B cell (primary cell): ENCODE data around the gene CDH2. TPM values are rescaled to one million over a fixed set of nuclear protein-coding genes. Genes with fewer than 3 reads are reported as not detected.

Source experiments
- ATAC-seq: fragments of 200-7000 bp; cut with Tn5 transposase; one replicate; pipeline ENCODE4 v1.10.0; 2021; ENCODE audit warnings: low read depth, mild to moderate bottlenecking, moderate number of reproducible peaks, moderate library complexity
- CTCF ChIA-PET: fragments of 350-600 bp; sonication (Branson Sonifier 250); formaldehyde crosslinking; loops from one replicate; lab custom pipeline; 2021; ENCODE audit warnings: antibody characterized with exemption, inconsistent platforms; lab: Charles Lee
- POLR2A ChIA-PET: fragments of 350-600 bp; sonication (Branson Sonifier 250); formaldehyde crosslinking; loops from one replicate; lab custom pipeline; 2021; ENCODE audit warnings: antibody characterized with exemption; lab: Charles Lee
- DNase-seq: peaks from one replicate; pipeline ENCODE4 v3.0.0; 2013
- H2AFZ ChIP-seq: 2 replicates; pipeline ENCODE4 v1.6.1; 2012; ENCODE audit warnings: mild to moderate bottlenecking, low read depth, low read length; ENCODE audit not compliant: insufficient read depth, poor library complexity, severe bottlenecking
- H3K27ac ChIP-seq, 2 donors: 1 replicate in 1 of 2; 2 replicates in 1 of 2; pipeline ENCODE4 v1.5.1; 2012 to 2013; ENCODE audit warnings: low read length in 2 of 2, mild to moderate bottlenecking in 2 of 2, moderate library complexity in 1 of 2
- H3K27me3 ChIP-seq, 4 experiments: fragments of 200-600 bp in 1 of 4; sonication (generic) in 1 of 4; replicated peaks in 1 of 4; 1 replicate in 2 of 4; 2 replicates in 2 of 4; pipeline versions ENCODE4 v1.6.1 to v1.7.0; 2013 to 2016; ENCODE audit warnings: low read length in 3 of 4, mild to moderate bottlenecking in 2 of 4, mixed read lengths in 1 of 4, moderate library complexity in 1 of 4; ENCODE audit not compliant: insufficient read depth in 4 of 4, control insufficient read depth in 3 of 4; ENCODE audit errors: control extremely low read depth in 1 of 4
- H3K36me3 ChIP-seq, 2 experiments: replicated peaks in 1 of 2; 1 replicate in 1 of 2; 2 replicates in 1 of 2; pipeline versions ENCODE4 v1.6.1 to v1.7.1; 2013; ENCODE audit warnings: low read length in 1 of 2; ENCODE audit not compliant: insufficient read depth in 2 of 2, control insufficient read depth in 1 of 2; ENCODE audit errors: control extremely low read depth in 1 of 2, extremely low read depth in 1 of 2
- H3K4me1 ChIP-seq, 2 donors: fragments of 200-600 bp in 1 of 2; sonication (generic) in 1 of 2; 1 replicate in 1 of 2; 2 replicates in 1 of 2; pipeline versions ENCODE4 v1.5.1 to v1.6.1; 2013 to 2017; ENCODE audit warnings: low read length in 2 of 2; ENCODE audit not compliant: control insufficient read depth in 2 of 2, insufficient read depth in 2 of 2
- H3K4me2 ChIP-seq: replicated peaks from 2 replicates; pipeline ENCODE3; 2012; ENCODE audit warnings: mild to moderate bottlenecking, low read depth, low read length; ENCODE audit not compliant: poor library complexity, severe bottlenecking
- H3K4me3 ChIP-seq, 5 experiments: fragments of 200-600 bp in 1 of 5; sonication (generic) in 1 of 5; 1 replicate in 3 of 5; 2 replicates in 2 of 5; pipeline versions ENCODE4 v1.5.1 to v1.7.0; 2011 to 2016; ENCODE audit warnings: low read length in 4 of 5, mild to moderate bottlenecking in 4 of 5, low read depth in 2 of 5, control low read depth in 1 of 5, moderate library complexity in 1 of 5; ENCODE audit not compliant: insufficient read depth in 1 of 5; ENCODE audit errors: control extremely low read depth in 1 of 5, extremely low read depth in 1 of 5
- H3K79me2 ChIP-seq: fragments of 200-600 bp; sonication (generic); one replicate; pipeline ENCODE4 v1.6.0; 2016; ENCODE audit warnings: low read length; ENCODE audit not compliant: control insufficient read depth, insufficient read depth
- H3K9ac ChIP-seq: fragments of 200-600 bp; sonication (generic); 2 replicates; pipeline ENCODE4 v1.6.1; 2017; ENCODE audit warnings: mild to moderate bottlenecking, low read length, moderate library complexity
- H3K9me3 ChIP-seq, 3 donors: one replicate each; pipeline versions ENCODE4 v1.6.1 to v1.7.1; 2013; ENCODE audit warnings: low read length in 2 of 3; ENCODE audit not compliant: control insufficient read depth in 2 of 3, insufficient read depth in 1 of 3; ENCODE audit errors: control extremely low read depth in 1 of 3
- H4K20me1 ChIP-seq: 2 replicates; pipeline ENCODE4 v1.6.0; 2012; ENCODE audit warnings: mild to moderate bottlenecking, low read length; ENCODE audit not compliant: insufficient read depth, control insufficient read depth, poor library complexity, severe bottlenecking
- H3K27ac Mint-ChIP-seq: one replicate; pipeline ENCODE4 v1.8.0; 2021; ENCODE audit warnings: mixed read lengths
- H3K27me3 Mint-ChIP-seq: one replicate; pipeline ENCODE4 v1.8.0; 2021; ENCODE audit warnings: mixed read lengths
- H3K4me1 Mint-ChIP-seq: one replicate; pipeline ENCODE4 v1.8.0; 2021; ENCODE audit warnings: mixed read lengths
- H3K4me3 Mint-ChIP-seq: one replicate; pipeline ENCODE4 v1.8.0; 2021; ENCODE audit warnings: mixed read lengths
- H3K9me3 Mint-ChIP-seq: one replicate; pipeline ENCODE4 v1.8.0; 2022; ENCODE audit warnings: mixed read lengths; ENCODE audit not compliant: insufficient read depth
- EZH2 ChIP-seq: IDR thresholded peaks from 2 replicates; pipeline ENCODE4 v1.6.1; 2012; ENCODE audit warnings: borderline replicate concordance, low read depth, mild to moderate bottlenecking, moderate library complexity, low read length; ENCODE audit not compliant: insufficient read depth, poor library complexity, severe bottlenecking
- WGBS: methylation state at CpG from one replicate; pipeline ENCODE4 v1.1.5; 2013; ENCODE audit warnings: missing lambda C conversion rate; ENCODE audit not compliant: insufficient coverage; 5-methylcytosine and 5-hydroxymethylcytosine counted together
- intact Hi-C: fragments of 100-400 bp; cut with micrococcal nuclease; formaldehyde crosslinking; loops from one replicate; pipeline ENCODE4 v1.10.0; 2022
- polyA plus RNA-seq: library from polyadenylated mRNA; depleted of rRNA; stranded (reverse); fragments of >200 nt; gene quantifications from 2 replicates; pipeline ENCODE4 v1.2.3, GENCODE V29; 2012
- total RNA-seq, 2 donors: library from RNA; stranded (reverse); fragments of 120-200 nt in 1 of 2; gene quantifications; 1 replicate in 1 of 2; 2 replicates in 1 of 2; pipeline versions ENCODE4 v1.2.3 to v1.2.4, GENCODE V29; 2013 to 2022
- TF ChIP-seq, protein P1 (sequence below): fragments of 200-600 bp; IDR thresholded peaks from one replicate; pipeline ENCODE4 v1.8.0; 2022; ENCODE audit warnings: antibody characterized with exemption, mild to moderate bottlenecking

CDH2 gene
- total and polyA plus RNA-seq, 2 donors (not counting 1 experiment from before 2014, with no cell fraction given): not detected

DNA sequence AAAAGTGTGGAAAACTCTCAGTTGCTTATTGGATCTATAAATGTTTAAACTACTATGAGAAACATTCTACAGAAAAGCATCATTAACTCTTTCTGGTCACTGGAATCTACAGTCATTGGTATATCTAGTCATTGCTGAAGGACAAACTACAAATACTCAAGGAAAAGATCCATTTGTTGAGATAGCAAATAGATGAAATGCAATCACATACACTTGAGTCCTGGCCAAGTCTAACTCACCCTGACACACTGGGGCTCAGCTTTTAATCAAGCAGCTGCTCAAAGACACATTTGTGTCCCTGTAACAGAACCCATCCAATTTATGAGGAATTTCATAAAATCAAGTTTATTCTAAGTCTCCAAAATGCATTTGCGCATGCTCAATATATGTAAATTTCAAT, 68.7 kb downstream of the CDH2 start:
- no peak overlapping the region for H3K4me2 ChIP-seq
- no peaks in the 10 kb centered on the region for H4K20me1 ChIP-seq
- no peak overlapping the region for H3K4me3 Mint-ChIP-seq
- no peaks in the 10 kb centered on the region for H3K27me3 ChIP-seq
- H3K9me3 ChIP-seq: no peaks in the 10 kb centered on the region
- no peaks in the 10 kb centered on the region for H3K79me2 ChIP-seq
- H3K4me3 ChIP-seq: no peak overlapping the region
- H3K9ac ChIP-seq: no peak overlapping the region
- ATAC-seq (no peak), DNase-seq (no peak)
- H3K4me1 ChIP-seq: no peaks in the 10 kb centered on the region
- no peaks in the 10 kb centered on the region for H3K27me3 Mint-ChIP-seq
- H3K27ac Mint-ChIP-seq: no peak overlapping the region
- intact Hi-C loops: no loop called here
- TF ChIP-seq EZH2: no peak
- TF ChIP-seq, protein P1, sequence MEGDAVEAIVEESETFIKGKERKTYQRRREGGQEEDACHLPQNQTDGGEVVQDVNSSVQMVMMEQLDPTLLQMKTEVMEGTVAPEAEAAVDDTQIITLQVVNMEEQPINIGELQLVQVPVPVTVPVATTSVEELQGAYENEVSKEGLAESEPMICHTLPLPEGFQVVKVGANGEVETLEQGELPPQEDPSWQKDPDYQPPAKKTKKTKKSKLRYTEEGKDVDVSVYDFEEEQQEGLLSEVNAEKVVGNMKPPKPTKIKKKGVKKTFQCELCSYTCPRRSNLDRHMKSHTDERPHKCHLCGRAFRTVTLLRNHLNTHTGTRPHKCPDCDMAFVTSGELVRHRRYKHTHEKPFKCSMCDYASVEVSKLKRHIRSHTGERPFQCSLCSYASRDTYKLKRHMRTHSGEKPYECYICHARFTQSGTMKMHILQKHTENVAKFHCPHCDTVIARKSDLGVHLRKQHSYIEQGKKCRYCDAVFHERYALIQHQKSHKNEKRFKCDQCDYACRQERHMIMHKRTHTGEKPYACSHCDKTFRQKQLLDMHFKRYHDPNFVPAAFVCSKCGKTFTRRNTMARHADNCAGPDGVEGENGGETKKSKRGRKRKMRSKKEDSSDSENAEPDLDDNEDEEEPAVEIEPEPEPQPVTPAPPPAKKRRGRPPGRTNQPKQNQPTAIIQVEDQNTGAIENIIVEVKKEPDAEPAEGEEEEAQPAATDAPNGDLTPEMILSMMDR: no peak
- H3K36me3 ChIP-seq: no peaks in the 10 kb centered on the region
- H3K27ac ChIP-seq: no peak overlapping the region
- CTCF ChIA-PET: no interaction called here
- H3K9me3 Mint-ChIP-seq: no peaks in the 10 kb centered on the region
- H2AFZ ChIP-seq: no peak overlapping the region
- POLR2A ChIA-PET: no interaction called here
- no peaks in the 10 kb centered on the region for H3K4me1 Mint-ChIP-seq
- WGBS: no CpG with 5 or more reads among the region's 1 CpG

DNA sequence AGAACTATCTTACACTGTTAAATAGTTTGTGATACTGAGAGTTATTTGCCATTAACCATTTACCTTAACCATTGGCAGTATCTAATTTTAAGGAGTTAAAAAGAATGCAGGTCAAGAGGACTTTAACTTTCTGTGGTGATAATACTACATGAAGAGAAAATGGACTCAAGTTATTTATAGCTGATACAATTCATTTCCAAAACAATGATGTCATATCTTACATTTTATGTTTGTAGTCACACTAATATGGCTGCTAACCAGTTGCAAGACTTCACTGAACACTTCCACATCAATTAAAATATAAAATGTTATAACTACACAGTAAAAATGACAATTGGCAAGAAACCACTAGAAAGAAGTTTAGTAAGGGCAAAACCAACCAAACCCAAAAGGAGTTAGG, 77.7 kb downstream of the CDH2 start:
- Histone ChIP-seq H3K9me3 (peaks cover 0 to 3% (median 0%) of the 10 kb centered on the region in 3 donors), H3K4me2 (no peak overlapping the region), H3K27me3 (no peaks in the 10 kb centered on the region), H3K79me2 (no peaks in the 10 kb centered on the region), H3K27ac (no peak overlapping the region), H3K9ac (no peak overlapping the region), H2AFZ (no peak overlapping the region), H3K36me3 (no peaks in the 10 kb centered on the region), H3K4me1 (no peaks in the 10 kb centered on the region), H3K4me3 (no peak overlapping the region), H4K20me1 (no peaks in the 10 kb centered on the region)
- Mint-ChIP-seq H3K9me3 (peaks cover 4% of the 10 kb centered on the region), H3K4me3 (no peak overlapping the region), H3K27ac (no peak overlapping the region), H3K27me3 (no peaks in the 10 kb centered on the region), H3K4me1 (no peaks in the 10 kb centered on the region)
- DNase-seq (no peak), ATAC-seq (no peak)
- CTCF ChIA-PET: no interaction called here
- TF ChIP-seq, protein P1: no peak
- TF ChIP-seq EZH2: no peak
- intact Hi-C loops: no loop called here
- POLR2A ChIA-PET: no interaction called here
